HCT116 (cell line): Measurements from ENCODE around the gene EFEMP2. TPM values are rescaled to one million over a fixed set of nuclear protein-coding genes. Genes with fewer than 3 reads are reported as not detected.

ENCODE experiments used
- ATAC-seq: fragments of 200-7000 bp; cut with Tn5 transposase; 2 replicates; pipeline ENCODE4 v1.9.1; 2020; ENCODE audit warnings: mild to moderate bottlenecking, moderate library complexity
- BruUV-seq: library from RNA; stranded (reverse); fragments of 400-500 nt; replicated peaks from 2 replicates; lab custom pipeline; 2021; lab: Mats Ljungman, UMichigan
- CTCF ChIA-PET: fragments of 300-600 bp; sonication (Branson Sonifier 250); formaldehyde crosslinking; loops from one replicate; lab custom pipeline; 2021; ENCODE audit warnings: antibody characterized with exemption; lab: Charles Lee
- POLR2A ChIA-PET: fragments of 300-600, 350-600 bp; sonication (Branson Sonifier 250); formaldehyde crosslinking; loops from one replicate; lab custom pipeline; 2021; ENCODE audit warnings: antibody characterized with exemption; lab: Charles Lee
- RAD21 ChIA-PET, 2 experiments: fragments of 300-600 bp; sonication (Branson Sonifier 250); formaldehyde crosslinking; loops; one replicate each; lab custom pipeline; 2023; ENCODE audit warnings: low total read pairs in 2 of 2; ENCODE audit not compliant: uncharacterized antibody in 2 of 2, unreplicated experiment in 2 of 2, low non-redundant PET in 1 of 2; lab: Charles Lee
- DNase-seq: peaks from one replicate; pipeline ENCODE4 v3.0.0-alpha.2; 2010; ENCODE audit warnings: low read depth, low spot score
- H2AFZ ChIP-seq: fragments of 200-600 bp; shearing (Covaris generic), sonication (generic); 2 replicates; pipeline ENCODE4 v1.6.1; 2017; ENCODE audit warnings: low read depth, mixed run types, mixed read lengths, antibody characterized with exemption, low read length; ENCODE audit not compliant: poor library complexity, severe bottlenecking
- H3K27ac ChIP-seq: 2 replicates; pipeline ENCODE4 v1.5.1; 2012; ENCODE audit warnings: low read depth, low read length
- H3K27me3 ChIP-seq: fragments of 200-600 bp; sonication (generic); 2 replicates; pipeline ENCODE4 v1.6.1; 2016; ENCODE audit warnings: mixed run types, low read length, mixed read lengths; ENCODE audit not compliant: insufficient read depth
- H3K36me3 ChIP-seq, 2 experiments: fragments of 200-500 bp in 1 of 2; fragments of 200-600 bp in 1 of 2; sonication (Bioruptor generic) in 1 of 2; sonication (generic) in 1 of 2; 2 replicates each; pipeline versions ENCODE4 v1.5.1 to v1.6.1; 2014 to 2016; ENCODE audit warnings: low read length in 2 of 2, inconsistent platforms in 1 of 2, mixed read lengths in 1 of 2, mixed run types in 1 of 2; ENCODE audit not compliant: insufficient read depth in 2 of 2, control insufficient read depth in 1 of 2
- H3K4me1 ChIP-seq, 2 experiments: fragments of 200-600 bp in 1 of 2; sonication (generic) in 1 of 2; 2 replicates each; pipeline versions ENCODE4 v1.5.1 to v1.6.1; 2012 to 2017; ENCODE audit warnings: low read length in 2 of 2, inconsistent platforms in 1 of 2, mild to moderate bottlenecking in 1 of 2, mixed read lengths in 1 of 2, mixed run types in 1 of 2, moderate library complexity in 1 of 2; ENCODE audit not compliant: insufficient read depth in 2 of 2, control insufficient read depth in 1 of 2
- H3K4me2 ChIP-seq: fragments of 200-600 bp; sonication (generic); 2 replicates; pipeline ENCODE4 v1.6.1; 2017; ENCODE audit warnings: mixed run types, low read length, mixed read lengths
- H3K4me3 ChIP-seq, 2 experiments: fragments of 200-600 bp in 1 of 2; sonication (generic) in 1 of 2; replicated peaks in 1 of 2; 2 replicates each; pipeline ENCODE4 v1.5.1; 2011 to 2016; ENCODE audit warnings: low read length in 2 of 2, control low read depth in 1 of 2, low read depth in 1 of 2, mild to moderate bottlenecking in 1 of 2, mixed read lengths in 1 of 2, mixed run types in 1 of 2
- H3K79me2 ChIP-seq: fragments of 200-600 bp; sonication (generic); 2 replicates; pipeline ENCODE4 v1.6.1; 2017; ENCODE audit warnings: mild to moderate bottlenecking, mixed run types, low read length, moderate library complexity, mixed read lengths; ENCODE audit not compliant: insufficient read depth
- H3K9ac ChIP-seq: fragments of 200-600 bp; sonication (generic); 2 replicates; pipeline ENCODE4 v1.6.1; 2016; ENCODE audit warnings: low read length, mixed read lengths
- H3K9me2 ChIP-seq: fragments of 200-600 bp; sonication (generic), shearing (Covaris generic); 2 replicates; pipeline ENCODE4 v1.6.1; 2017; ENCODE audit warnings: mixed run types, mild to moderate bottlenecking, moderate library complexity; ENCODE audit not compliant: insufficient read depth
- H3K9me3 ChIP-seq, 2 experiments: fragments of 200-500 bp in 1 of 2; fragments of 200-600 bp in 1 of 2; sonication (Bioruptor generic) in 1 of 2; sonication (generic) in 1 of 2; 2 replicates each; pipeline ENCODE4 v1.6.1; 2014 to 2017; ENCODE audit warnings: low read length in 2 of 2, mixed read lengths in 2 of 2, inconsistent platforms in 1 of 2, low read depth in 1 of 2, mild to moderate bottlenecking in 1 of 2, mixed run types in 1 of 2, moderate library complexity in 1 of 2; ENCODE audit not compliant: control insufficient read depth in 1 of 2, insufficient read depth in 1 of 2
- H4K20me1 ChIP-seq: fragments of 200-600 bp; sonication (generic), shearing (Covaris generic); 2 replicates; pipeline ENCODE4 v1.6.1; 2017; ENCODE audit warnings: mixed run types, mild to moderate bottlenecking, moderate library complexity; ENCODE audit not compliant: insufficient read depth
- CBX3 ChIP-seq: IDR thresholded peaks from 2 replicates; pipeline ENCODE4 v1.6.1; 2012; ENCODE audit warnings: low read depth
- CEBPB ChIP-seq: IDR thresholded peaks from 2 replicates; pipeline ENCODE4 v1.6.1; 2012; ENCODE audit warnings: low read depth
- ELF1 ChIP-seq: IDR thresholded peaks from 2 replicates; pipeline ENCODE4 v1.6.1; 2012; ENCODE audit warnings: low read depth, borderline replicate concordance
- EZH2 ChIP-seq: fragments of 200-600 bp; sonication (generic); IDR thresholded peaks from 2 replicates; pipeline ENCODE4 v1.6.1; 2017; ENCODE audit warnings: antibody characterized with exemption, mixed run types
- EZH2phosphoT487 ChIP-seq: fragments of 200-600 bp; IDR thresholded peaks from 2 replicates; pipeline ENCODE4 v1.6.1; 2018; ENCODE audit warnings: antibody characterized with exemption, borderline replicate concordance
- FOSL1 ChIP-seq: IDR thresholded peaks from 2 replicates; pipeline ENCODE4 v1.6.1; 2012; ENCODE audit warnings: low read depth
- JUND ChIP-seq: IDR thresholded peaks from 2 replicates; pipeline ENCODE4 v1.6.1; 2012
- POLR2AphosphoS5 ChIP-seq: IDR thresholded peaks from 2 replicates; pipeline ENCODE4 v1.6.1; 2011; ENCODE audit warnings: mild to moderate bottlenecking, low read depth, low read length, moderate library complexity
- SP1 ChIP-seq: IDR thresholded peaks from 2 replicates; pipeline ENCODE4 v1.6.1; 2012; ENCODE audit warnings: low read depth
- SRF ChIP-seq: IDR thresholded peaks from 2 replicates; pipeline ENCODE4 v1.6.1; 2012; ENCODE audit warnings: low read depth
- TCF7L2 ChIP-seq: IDR thresholded peaks from 2 replicates; pipeline ENCODE4 v1.7.0; 2011; ENCODE audit warnings: borderline replicate concordance, inconsistent platforms; ENCODE audit not compliant: insufficient read depth, insufficient read length; ENCODE audit errors: extremely low read depth
- ZFX ChIP-seq: fragments of 450-650 bp; IDR thresholded peaks from 2 replicates; pipeline ENCODE4 v1.6.1; 2017
- ZNF274 ChIP-seq: fragments of 200-500 bp; sonication (Bioruptor generic); IDR thresholded peaks from 2 replicates; pipeline ENCODE4 v1.6.1; 2014; ENCODE audit warnings: mild to moderate bottlenecking, low read depth, low read length, inconsistent platforms
- intact Hi-C: fragments of 100-400 bp; cut with micrococcal nuclease; formaldehyde crosslinking; loops from 2 replicates; pipeline ENCODE4 v1.10.0; 2022
- total RNA-seq: library from RNA; stranded (reverse); gene quantifications from one replicate; pipeline ENCODE4 v1.2.1, GENCODE V29; 2021; ENCODE audit not compliant: unreplicated experiment
- TF ChIP-seq, protein P1 (sequence below): IDR thresholded peaks from 2 replicates; pipeline ENCODE4 v1.6.1; 2012
- TF ChIP-seq, protein P2 (sequence below), 3 experiments: fragments of 200-600 bp in 1 of 3; sonication (generic) in 1 of 3; IDR thresholded peaks in 2 of 3; conservative IDR thresholded peaks in 1 of 3; 2 replicates each; pipeline ENCODE4 v1.5.1; 2012 to 2017; ENCODE audit warnings: low read depth in 2 of 3, low read length in 2 of 3, antibody characterized with exemption in 1 of 3, borderline replicate concordance in 1 of 3, control low read depth in 1 of 3, mild to moderate bottlenecking in 1 of 3, mixed read lengths in 1 of 3, mixed run types in 1 of 3, moderate library complexity in 1 of 3; ENCODE audit not compliant: insufficient read depth in 1 of 3
- TF ChIP-seq, protein P3 (sequence below): IDR thresholded peaks from 2 replicates; pipeline ENCODE4 v1.6.1; 2012

The EFEMP2 gene
- total RNA-seq, 1 experiment from 2014 or later, result 8.4 TPM

DNA sequence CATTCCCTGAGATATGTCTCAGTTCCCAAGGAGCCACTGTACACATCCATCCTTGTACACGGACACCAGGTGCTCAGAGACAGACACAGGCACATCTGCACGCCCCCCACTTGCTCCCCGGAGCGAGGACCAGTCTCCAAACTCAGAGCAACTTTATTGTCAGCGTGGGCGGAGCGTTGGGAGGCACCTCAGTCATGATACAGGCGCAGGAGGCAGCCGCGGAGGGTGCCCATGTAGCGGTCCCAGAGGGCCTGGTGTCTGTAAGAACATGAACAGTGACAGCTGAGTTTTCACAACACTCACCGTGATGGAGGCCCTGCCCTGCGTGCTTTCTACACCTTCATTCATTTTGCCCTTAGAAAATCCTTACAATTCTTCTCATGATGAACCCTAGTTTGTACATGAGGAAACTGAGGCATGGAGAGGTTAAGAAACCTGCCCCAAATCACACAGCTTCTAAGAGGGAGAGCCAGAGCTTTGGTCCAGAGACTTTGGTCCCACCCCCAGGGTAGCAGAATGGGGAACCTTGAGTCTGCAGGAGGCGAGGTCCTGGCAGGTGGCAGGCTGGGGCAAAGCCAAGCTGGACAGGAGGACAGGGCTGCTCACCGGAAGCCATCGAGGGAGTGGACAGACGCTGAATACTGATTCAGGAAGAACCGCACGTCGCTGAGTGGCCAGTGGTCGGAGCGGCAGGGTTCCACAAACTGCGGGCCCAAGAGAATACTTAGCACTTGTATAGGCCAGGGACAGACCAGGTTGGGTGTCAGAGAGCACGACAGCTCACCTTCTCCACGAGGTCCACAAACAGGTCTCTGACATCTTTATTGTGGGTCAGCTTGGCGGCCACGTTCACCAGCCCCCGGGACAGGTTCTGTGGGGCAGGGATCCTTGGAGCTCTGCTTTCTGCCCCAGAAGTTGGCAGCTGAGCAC lies 11.5 kb upstream of the EFEMP2 start:
- Histone ChIP-seq H3K27ac (no peak overlapping the region; the same call in 1 of the 2 replicates), H3K4me2 (peak overlapping the region; percentile 14; the same call in 1 of the 2 replicates), H3K27me3 (no peaks in the 10 kb centered on the region), H4K20me1 (no peaks in the 10 kb centered on the region), H3K4me3 (no peak overlapping the region), H3K79me2 (peaks cover 39% of the 10 kb centered on the region), H3K9me3 (no peaks in the 10 kb centered on the region), H3K9me2 (no peaks in the 10 kb centered on the region), H3K4me1 (peaks cover 7 to 32% of the 10 kb centered on the region in 2 experiments), H3K9ac (no peak overlapping the region), H3K36me3 (peaks cover 14 to 50% of the 10 kb centered on the region in 2 experiments), H2AFZ (no peak overlapping the region)
- no TSS peak for BruUV-seq
- ChIA-PET RAD21 (interaction anchor here in 1 of 2 experiments (0.6 to 1.3 kb wide), 2 partner anchors 105 to 172 kb away, joined by 3 to 4 read pairs; partner anchors contain the start of gene KAT5), POLR2A (interaction anchor here (0.8 to 1.6 kb wide), 8 partner anchors 10 to 173 kb away, joined by 3 to 9 read pairs (median 4); partner anchors contain the start of genes CFL1 and KAT5), CTCF (interaction anchor here (1.0 to 3.1 kb wide), 24 partner anchors 10 to 269 kb away, joined by 3 to 38 read pairs (median 5); partner anchors contain the start of genes AP5B1, FOSL1, KAT5 and MUS81)
- TF ChIP-seq JUND, result no peak
- no peak for TF ChIP-seq SP1
- no peak for TF ChIP-seq ZFX
- TF ChIP-seq ZNF274, result no peak
- no peak for TF ChIP-seq CBX3
- TF ChIP-seq ELF1, result no peak
- no peak for TF ChIP-seq TCF7L2
- no peak for TF ChIP-seq EZH2phosphoT487
- no peak for TF ChIP-seq POLR2AphosphoS5
- TF ChIP-seq FOSL1, result no peak
- TF ChIP-seq, protein P1, sequence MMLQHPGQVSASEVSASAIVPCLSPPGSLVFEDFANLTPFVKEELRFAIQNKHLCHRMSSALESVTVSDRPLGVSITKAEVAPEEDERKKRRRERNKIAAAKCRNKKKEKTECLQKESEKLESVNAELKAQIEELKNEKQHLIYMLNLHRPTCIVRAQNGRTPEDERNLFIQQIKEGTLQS, result no peak
- no peak for TF ChIP-seq CEBPB
- no peak for TF ChIP-seq SRF
- TF ChIP-seq, protein P2, sequence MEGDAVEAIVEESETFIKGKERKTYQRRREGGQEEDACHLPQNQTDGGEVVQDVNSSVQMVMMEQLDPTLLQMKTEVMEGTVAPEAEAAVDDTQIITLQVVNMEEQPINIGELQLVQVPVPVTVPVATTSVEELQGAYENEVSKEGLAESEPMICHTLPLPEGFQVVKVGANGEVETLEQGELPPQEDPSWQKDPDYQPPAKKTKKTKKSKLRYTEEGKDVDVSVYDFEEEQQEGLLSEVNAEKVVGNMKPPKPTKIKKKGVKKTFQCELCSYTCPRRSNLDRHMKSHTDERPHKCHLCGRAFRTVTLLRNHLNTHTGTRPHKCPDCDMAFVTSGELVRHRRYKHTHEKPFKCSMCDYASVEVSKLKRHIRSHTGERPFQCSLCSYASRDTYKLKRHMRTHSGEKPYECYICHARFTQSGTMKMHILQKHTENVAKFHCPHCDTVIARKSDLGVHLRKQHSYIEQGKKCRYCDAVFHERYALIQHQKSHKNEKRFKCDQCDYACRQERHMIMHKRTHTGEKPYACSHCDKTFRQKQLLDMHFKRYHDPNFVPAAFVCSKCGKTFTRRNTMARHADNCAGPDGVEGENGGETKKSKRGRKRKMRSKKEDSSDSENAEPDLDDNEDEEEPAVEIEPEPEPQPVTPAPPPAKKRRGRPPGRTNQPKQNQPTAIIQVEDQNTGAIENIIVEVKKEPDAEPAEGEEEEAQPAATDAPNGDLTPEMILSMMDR (IDR thresholded peaks at IDR 0.05 in 2 of 3, conservative IDR thresholded peaks at IDR 0.05 in 1 of 3; ENCODE audit: borderline replicate concordance in 1 of 3, insufficient read depth in 1 of 3, low read depth in 2 of 3, low read length in 2 of 3), result no peak
- TF ChIP-seq, protein P3, sequence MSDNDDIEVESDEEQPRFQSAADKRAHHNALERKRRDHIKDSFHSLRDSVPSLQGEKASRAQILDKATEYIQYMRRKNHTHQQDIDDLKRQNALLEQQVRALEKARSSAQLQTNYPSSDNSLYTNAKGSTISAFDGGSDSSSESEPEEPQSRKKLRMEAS, result no peak
- TF ChIP-seq EZH2, result no peak
- DNase-seq, result no peak
- no peak for ATAC-seq
- intact Hi-C loops, result loop anchor here (1.0 kb wide), 2 partner anchors 105 to 173 kb away; no protein-coding TSS in a partner anchor
